DLD1 (cell line): ENCODE measurements around the gene IKBKE.

Experiments
- in situ Hi-C: cut with HindIII; loops from 2 replicates; pipeline ENCODE4 v1.10.0; 2017; ENCODE audit warnings: low sequenced_read_pairs

Gene IKBKE

GRCh38 chr1:206538086-206538770, 68.0 kb downstream of the IKBKE start:
- in situ Hi-C loops: no loop called here

GRCh38 chr1:206538901-206539640, 68.8 kb downstream of the IKBKE start:
- in situ Hi-C loops: no loop called here

GRCh38 chr1:206540044-206540780, 69.9 kb downstream of the IKBKE start:
- in situ Hi-C loops: no loop called here

GRCh38 chr1:206541236-206541833, 71.1 kb downstream of the IKBKE start:
- in situ Hi-C loops: no loop called here

- in situ Hi-C loops: no loop called here
Observed at GRCh38 chr1:206544562-206545257, 74.4 kb downstream of the IKBKE start.

GRCh38 chr1:206545351-206545750, 75.1 kb downstream of the IKBKE start:
- in situ Hi-C loops: no loop called here
